OCI-LY1 (cell line): ENCODE measurements around the gene SNHG17.

Experiments
- EZH2 ChIP-seq: fragments of 200-600 bp; sonication (generic), shearing (Covaris generic); IDR thresholded peaks from 2 replicates; pipeline ENCODE4 v1.8.0; 2017; ENCODE audit warnings: borderline replicate concordance, mixed run types, mild to moderate bottlenecking, antibody characterized with exemption, low read length, moderate library complexity, mixed read lengths
- TF ChIP-seq, protein P1 (sequence below): fragments of 200-600 bp; sonication (generic), shearing (Covaris generic); IDR thresholded peaks from 2 replicates; pipeline ENCODE4 v1.5.1; 2017; ENCODE audit warnings: mild to moderate bottlenecking, antibody characterized with exemption, low read length, moderate library complexity, mixed read lengths

DNA sequence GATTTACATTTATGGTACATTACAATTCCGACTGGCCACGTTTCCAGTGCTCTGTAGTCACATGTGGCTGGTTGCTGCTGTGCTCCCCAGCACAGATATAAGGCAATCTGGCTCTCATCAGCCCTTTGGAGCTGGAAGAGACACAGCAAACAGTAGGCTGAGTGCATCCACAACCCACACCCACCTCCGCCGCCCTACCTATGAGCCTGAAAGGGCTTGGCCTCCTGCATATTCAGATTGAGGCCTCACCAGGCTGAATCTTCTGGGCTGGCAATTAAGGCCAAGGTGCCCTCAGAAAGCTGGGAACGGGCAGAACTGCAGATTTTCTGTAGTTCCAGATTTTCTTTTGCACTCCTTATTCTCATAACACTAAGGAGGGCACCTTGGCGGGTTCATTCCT, 2.7 kb upstream of the SNHG17 start:
- TF ChIP-seq, protein P1, sequence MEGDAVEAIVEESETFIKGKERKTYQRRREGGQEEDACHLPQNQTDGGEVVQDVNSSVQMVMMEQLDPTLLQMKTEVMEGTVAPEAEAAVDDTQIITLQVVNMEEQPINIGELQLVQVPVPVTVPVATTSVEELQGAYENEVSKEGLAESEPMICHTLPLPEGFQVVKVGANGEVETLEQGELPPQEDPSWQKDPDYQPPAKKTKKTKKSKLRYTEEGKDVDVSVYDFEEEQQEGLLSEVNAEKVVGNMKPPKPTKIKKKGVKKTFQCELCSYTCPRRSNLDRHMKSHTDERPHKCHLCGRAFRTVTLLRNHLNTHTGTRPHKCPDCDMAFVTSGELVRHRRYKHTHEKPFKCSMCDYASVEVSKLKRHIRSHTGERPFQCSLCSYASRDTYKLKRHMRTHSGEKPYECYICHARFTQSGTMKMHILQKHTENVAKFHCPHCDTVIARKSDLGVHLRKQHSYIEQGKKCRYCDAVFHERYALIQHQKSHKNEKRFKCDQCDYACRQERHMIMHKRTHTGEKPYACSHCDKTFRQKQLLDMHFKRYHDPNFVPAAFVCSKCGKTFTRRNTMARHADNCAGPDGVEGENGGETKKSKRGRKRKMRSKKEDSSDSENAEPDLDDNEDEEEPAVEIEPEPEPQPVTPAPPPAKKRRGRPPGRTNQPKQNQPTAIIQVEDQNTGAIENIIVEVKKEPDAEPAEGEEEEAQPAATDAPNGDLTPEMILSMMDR = no peak
- no peak for TF ChIP-seq EZH2
